IMR-90 (cell line): ENCODE measurements around the gene CLIC3. TPM values are rescaled to one million over a fixed set of nuclear protein-coding genes. Genes with fewer than 3 reads are reported as not detected.

Source experiments
- ATAC-seq: fragments of 200-7000 bp; cut with Tn5 transposase; 2 replicates; pipeline ENCODE4 v1.9.1; 2020; ENCODE audit warnings: low read depth, mild to moderate bottlenecking, moderate library complexity
- BruUV-seq: library from RNA; stranded (reverse); fragments of 400-500 nt; replicated peaks from 2 replicates; lab custom pipeline; 2021; lab: Mats Ljungman, UMichigan
- CTCF ChIA-PET: fragments of 300-600 bp; formaldehyde crosslinking; extraction: SDS; loops from one replicate; lab custom pipeline; 2021; ENCODE audit warnings: antibody characterized with exemption; lab: Yijun Ruan, JAX
- POLR2A ChIA-PET: fragments of 300-600 bp; sonication (Branson Sonifier 250); formaldehyde crosslinking; loops from one replicate; lab custom pipeline; 2022; ENCODE audit warnings: antibody characterized with exemption; ENCODE audit not compliant: unreplicated experiment; lab: Charles Lee
- DNase-seq: peaks from one replicate; pipeline ENCODE4 v3.0.0; 2013
- H2AFZ ChIP-seq: replicated peaks from 2 replicates; pipeline ENCODE3; 2013; ENCODE audit warnings: low read length, mild to moderate bottlenecking; ENCODE audit not compliant: poor library complexity
- H2AK5ac ChIP-seq: 2 replicates; pipeline ENCODE4 v1.6.1; 2013; ENCODE audit warnings: low read depth, low read length, inconsistent platforms
- H2AK9ac ChIP-seq: replicated peaks from 2 replicates; pipeline ENCODE3; 2013; ENCODE audit warnings: mild to moderate bottlenecking, low read depth, low read length, moderate library complexity; ENCODE audit not compliant: poor library complexity
- H2BK120ac ChIP-seq: 2 replicates; pipeline ENCODE4 v1.6.1; 2013; ENCODE audit warnings: low read depth, low read length, inconsistent platforms
- H2BK15ac ChIP-seq: 3 replicates; pipeline ENCODE4 v1.6.1; 2013; ENCODE audit warnings: low read depth, low read length, inconsistent platforms
- H2BK20ac ChIP-seq: 2 replicates; pipeline ENCODE4 v1.6.1; 2013; ENCODE audit warnings: low read depth, mild to moderate bottlenecking, inconsistent platforms, low read length, moderate library complexity
- H2BK5ac ChIP-seq: 2 replicates; pipeline ENCODE4 v1.6.1; 2013; ENCODE audit warnings: mild to moderate bottlenecking, low read depth, low read length, inconsistent platforms; ENCODE audit not compliant: poor library complexity, severe bottlenecking
- H3K14ac ChIP-seq: replicated peaks from 2 replicates; pipeline ENCODE4 v1.6.1; 2013; ENCODE audit warnings: low read depth, low read length, inconsistent platforms
- H3K18ac ChIP-seq: 2 replicates; pipeline ENCODE4 v1.6.1; 2013; ENCODE audit warnings: low read depth, low read length, control low read depth
- H3K23ac ChIP-seq: 2 replicates; pipeline ENCODE4 v1.6.1; 2013; ENCODE audit warnings: low read depth, low read length, inconsistent platforms
- H3K27ac ChIP-seq: 2 replicates; pipeline ENCODE4 v1.5.1; 2013; ENCODE audit warnings: mild to moderate bottlenecking, control low read depth, low read length; ENCODE audit not compliant: insufficient read depth
- H3K27me3 ChIP-seq: 2 replicates; pipeline ENCODE4 v1.6.1; 2013; ENCODE audit warnings: low read length; ENCODE audit not compliant: control insufficient read depth, insufficient read depth
- H3K36me3 ChIP-seq: 2 replicates; pipeline ENCODE4 v1.6.1; 2013; ENCODE audit warnings: low read length, mixed read lengths; ENCODE audit not compliant: control insufficient read depth, insufficient read depth
- H3K4ac ChIP-seq: 2 replicates; pipeline ENCODE4 v1.6.1; 2013; ENCODE audit warnings: low read depth, low read length, inconsistent platforms
- H3K4me1 ChIP-seq: 2 replicates; pipeline ENCODE4 v1.6.1; 2013; ENCODE audit warnings: low read length, mixed read lengths; ENCODE audit not compliant: control insufficient read depth, insufficient read depth
- H3K4me2 ChIP-seq: 2 replicates; pipeline ENCODE4 v1.6.1; 2013; ENCODE audit warnings: low read depth, mild to moderate bottlenecking, control low read depth, low read length, moderate library complexity
- H3K4me3 ChIP-seq: 2 replicates; pipeline ENCODE4 v1.5.1; 2013; ENCODE audit warnings: low read depth, mild to moderate bottlenecking, control low read depth, low read length, moderate library complexity; ENCODE audit not compliant: insufficient read depth
- H3K56ac ChIP-seq: 2 replicates; pipeline ENCODE4 v1.6.1; 2013; ENCODE audit warnings: low read length, inconsistent platforms; ENCODE audit not compliant: insufficient read depth; ENCODE audit errors: extremely low read depth
- H3K79me1 ChIP-seq, 2 experiments: 2 replicates each; pipeline ENCODE4 v1.6.1; 2013; ENCODE audit warnings: low read length in 2 of 2, inconsistent platforms in 1 of 2, low read depth in 1 of 2
- H3K9ac ChIP-seq: 2 replicates; pipeline ENCODE4 v1.6.1; 2013; ENCODE audit warnings: low read depth, low read length, control low read depth
- H3K9me1 ChIP-seq: 2 replicates; pipeline ENCODE4 v1.6.1; 2013; ENCODE audit warnings: low read length, inconsistent platforms; ENCODE audit not compliant: insufficient read depth
- H3K9me3 ChIP-seq: 2 replicates; pipeline ENCODE4 v1.6.1; 2013; ENCODE audit warnings: low read length; ENCODE audit not compliant: control insufficient read depth, insufficient read depth
- H4K20me1 ChIP-seq: 2 replicates; pipeline ENCODE4 v1.6.1; 2013; ENCODE audit warnings: low read length, inconsistent platforms; ENCODE audit not compliant: insufficient read depth
- H4K5ac ChIP-seq: 2 replicates; pipeline ENCODE4 v1.6.1; 2013; ENCODE audit warnings: mild to moderate bottlenecking, low read depth, low read length, control low read depth
- H4K8ac ChIP-seq, 2 experiments: 2 replicates each; pipeline ENCODE4 v1.6.1; 2013; ENCODE audit warnings: low read depth in 2 of 2, low read length in 2 of 2, control low read depth in 1 of 2, inconsistent platforms in 1 of 2
- H4K91ac ChIP-seq: 2 replicates; pipeline ENCODE4 v1.6.1; 2013; ENCODE audit warnings: low read depth, low read length, inconsistent platforms; ENCODE audit not compliant: insufficient read depth
- BHLHE40 ChIP-seq: fragments of 150-350 bp; IDR thresholded peaks from 2 replicates; pipeline ENCODE4 v1.6.1; 2016; ENCODE audit warnings: mild to moderate bottlenecking, low read depth, low read length
- CEBPB ChIP-seq: IDR thresholded peaks from 2 replicates; pipeline ENCODE4 v1.6.1; 2012; ENCODE audit warnings: low read depth, low read length, improper control_type of control experiment
- CHD1 ChIP-seq: IDR thresholded peaks from 2 replicates; pipeline ENCODE4 v1.6.1; 2012; ENCODE audit warnings: low read depth, low read length, improper control_type of control experiment
- FOS ChIP-seq: fragments of 150-350 bp; IDR thresholded peaks from 2 replicates; pipeline ENCODE4 v1.6.1; 2016; ENCODE audit warnings: low read depth, low read length
- MAFK ChIP-seq: IDR thresholded peaks from 2 replicates; pipeline ENCODE4 v1.6.1; 2012; ENCODE audit warnings: low read depth, low read length, improper control_type of control experiment
- MAZ ChIP-seq: IDR thresholded peaks from 2 replicates; pipeline ENCODE4 v1.6.1; 2012; ENCODE audit warnings: low read depth, mild to moderate bottlenecking, low read length, improper control_type of control experiment, moderate library complexity, borderline replicate concordance
- MXI1 ChIP-seq: IDR thresholded peaks from 2 replicates; pipeline ENCODE4 v1.6.1; 2012; ENCODE audit warnings: low read depth, mild to moderate bottlenecking, low read length, moderate library complexity, borderline replicate concordance
- NFE2L2 ChIP-seq: fragments of 150-350 bp; IDR thresholded peaks from 2 replicates; pipeline ENCODE4 v1.6.1; 2016; ENCODE audit warnings: low read depth, mild to moderate bottlenecking, low read length
- RAD21 ChIP-seq: IDR thresholded peaks from 2 replicates; pipeline ENCODE4 v1.6.1; 2012; ENCODE audit warnings: low read length, improper control_type of control experiment
- RFX5 ChIP-seq: IDR thresholded peaks from 2 replicates; pipeline ENCODE4 v1.8.0; 2012; ENCODE audit warnings: low read depth, mild to moderate bottlenecking, low read length, moderate library complexity
- WGBS, 2 experiments: methylation state at CpG; one replicate each; pipeline versions ENCODE4 v1.1.5 to v1.1.7; 2013; ENCODE audit warnings: missing lambda C conversion rate in 2 of 2; ENCODE audit not compliant: insufficient read length in 1 of 2; ENCODE audit errors: extremely low coverage in 2 of 2; 5-methylcytosine and 5-hydroxymethylcytosine counted together
- dilution Hi-C: fragments of 300-500 bp; cut with HindIII; formaldehyde crosslinking; loops from one replicate; pipeline ENCODE4 v1.14.3; 2018; ENCODE audit warnings: low sequenced_read_pairs; ENCODE audit not compliant: unreplicated experiment
- in situ Hi-C: fragments of 300-500 bp; cut with MboI; formaldehyde crosslinking; loops from 3 replicates; pipeline ENCODE4 v1.14.3; 2019; ENCODE audit warnings: low sequenced_read_pairs, inconsistent platforms, mixed read lengths
- intact Hi-C: fragments of 100-400 bp; cut with micrococcal nuclease; formaldehyde crosslinking; loops from 2 replicates; pipeline ENCODE4 v1.10.0; 2022
- polyA plus RNA-seq, 3 experiments: library from polyadenylated mRNA; depleted of rRNA; stranded (reverse); fragments of >200 nt; gene quantifications; 2 replicates each; pipeline ENCODE4 v1.2.3, GENCODE V29; 2012; ENCODE audit warnings: low replicate concordance in 1 of 3
- total RNA-seq: library from RNA; depleted of rRNA; stranded (reverse); fragments of >200 nt; gene quantifications from 2 replicates; pipeline ENCODE4 v1.2.3, GENCODE V29; 2012
- TF ChIP-seq, protein P1 (sequence below): conservative IDR thresholded peaks from 2 replicates; pipeline ENCODE4 v1.5.1; 2012; ENCODE audit warnings: mild to moderate bottlenecking, low read depth, low read length, improper control_type of control experiment
- TF ChIP-seq, protein P2 (sequence below): fragments of 150-350 bp; IDR thresholded peaks from 2 replicates; pipeline ENCODE4 v1.6.1; 2016; ENCODE audit warnings: low read depth, mild to moderate bottlenecking, low read length, moderate library complexity, borderline replicate concordance

CLIC3 gene
- total and polyA plus RNA-seq, 2 of the 4 experiments (the other 2 are of a cell fraction), result 0.18 to 1.7 TPM

DNA sequence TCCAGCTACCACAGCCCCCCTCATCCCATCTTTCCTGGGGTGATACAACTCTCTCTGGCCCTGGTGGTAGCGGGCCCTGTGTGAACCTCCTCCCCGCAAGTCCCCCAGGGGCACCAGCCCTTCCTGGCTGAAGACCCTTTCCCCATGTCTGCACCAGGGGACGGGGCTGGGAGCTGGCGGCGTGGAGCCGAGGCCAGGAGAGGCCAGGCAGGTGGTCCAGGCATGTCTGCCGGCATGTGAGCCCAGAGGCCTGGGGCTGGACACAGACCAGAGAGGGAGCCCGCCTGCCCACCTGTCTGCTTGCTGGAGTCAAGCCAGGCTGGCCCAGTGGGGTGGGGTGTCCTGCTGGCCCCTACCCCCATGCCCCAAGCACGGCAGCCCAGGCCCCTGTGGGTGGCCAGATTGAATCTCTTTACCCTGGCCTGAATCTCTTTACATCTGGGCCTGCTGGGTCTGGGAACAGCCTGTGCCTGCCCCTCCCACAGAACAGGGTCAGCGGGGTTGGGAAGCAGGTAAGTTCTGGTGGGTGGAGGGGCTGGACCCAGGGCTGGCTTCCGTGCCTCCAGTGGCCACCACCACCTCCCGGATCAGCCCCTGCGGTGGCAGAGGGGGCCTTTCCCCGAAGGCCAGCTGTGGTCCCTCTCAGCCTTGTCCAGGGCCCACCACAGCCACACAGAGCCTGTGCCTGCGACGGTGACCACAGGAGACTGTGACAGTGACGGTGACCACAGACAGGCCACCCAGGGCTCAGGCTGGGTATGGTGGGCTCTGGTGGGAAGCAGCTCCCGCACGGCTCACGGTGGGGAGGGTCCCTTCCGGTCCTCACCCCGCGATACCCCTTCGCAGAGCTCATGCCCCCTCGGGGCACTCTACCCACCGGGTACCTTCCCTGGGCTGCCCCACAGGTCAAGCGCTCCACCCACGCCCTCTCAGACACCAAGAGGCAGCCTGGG, 37.2 kb downstream of the CLIC3 start (continued):
- no peak for TF ChIP-seq CHD1
- TF ChIP-seq NFE2L2, result no peak

DNA sequence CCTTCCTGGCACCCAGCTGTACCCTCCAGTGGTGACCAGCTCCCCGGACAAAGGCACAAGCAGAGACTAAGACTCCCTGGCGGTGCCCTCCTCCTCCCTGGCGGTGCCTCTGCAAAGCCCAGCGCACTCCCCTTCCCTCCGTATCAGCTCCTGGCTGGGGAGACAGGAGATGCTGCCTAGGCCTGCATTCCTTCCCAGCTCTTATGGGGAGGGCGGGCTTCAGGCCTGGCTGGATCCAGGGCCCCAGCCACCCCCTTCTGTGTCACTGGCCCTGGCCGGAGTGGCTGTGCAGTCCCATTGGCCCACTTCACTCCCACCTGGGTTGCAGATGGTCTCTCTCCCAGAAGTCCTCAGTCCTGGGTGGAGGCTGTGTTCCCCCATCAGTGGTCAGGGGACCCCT, 37.9 kb downstream of the CLIC3 start:
- peak overlapping the region; percentile 65 for H2AK9ac ChIP-seq
- no peak overlapping the region for H4K5ac ChIP-seq
- H3K9ac ChIP-seq, result no peak overlapping the region
- no peaks in the 10 kb centered on the region for H3K4me1 ChIP-seq
- no TSS peak for BruUV-seq
- no peak overlapping the region for H4K91ac ChIP-seq
- H3K4me3 ChIP-seq, result no peak overlapping the region
- H3K4me2 ChIP-seq, result no peak overlapping the region
- no peak overlapping the region for H2BK5ac ChIP-seq
- H2BK20ac ChIP-seq, result no peak overlapping the region
- H3K23ac ChIP-seq, result no peak overlapping the region
- dilution Hi-C loops (no loop called here), in situ Hi-C loops (no loop called here), intact Hi-C loops (no loop called here)
- H3K9me3 ChIP-seq, result peaks cover 3% of the 10 kb centered on the region
- no peak overlapping the region for H2AK5ac ChIP-seq
- no peak for ATAC-seq
- DNase-seq, result no peak
- TF ChIP-seq RAD21 (no peak), CHD1 (no peak), MAZ (no peak), RFX5 (no peak), FOS (no peak), BHLHE40 (no peak), MXI1 (no peak), CEBPB (no peak), MAFK (no peak)
- TF ChIP-seq, protein P1, sequence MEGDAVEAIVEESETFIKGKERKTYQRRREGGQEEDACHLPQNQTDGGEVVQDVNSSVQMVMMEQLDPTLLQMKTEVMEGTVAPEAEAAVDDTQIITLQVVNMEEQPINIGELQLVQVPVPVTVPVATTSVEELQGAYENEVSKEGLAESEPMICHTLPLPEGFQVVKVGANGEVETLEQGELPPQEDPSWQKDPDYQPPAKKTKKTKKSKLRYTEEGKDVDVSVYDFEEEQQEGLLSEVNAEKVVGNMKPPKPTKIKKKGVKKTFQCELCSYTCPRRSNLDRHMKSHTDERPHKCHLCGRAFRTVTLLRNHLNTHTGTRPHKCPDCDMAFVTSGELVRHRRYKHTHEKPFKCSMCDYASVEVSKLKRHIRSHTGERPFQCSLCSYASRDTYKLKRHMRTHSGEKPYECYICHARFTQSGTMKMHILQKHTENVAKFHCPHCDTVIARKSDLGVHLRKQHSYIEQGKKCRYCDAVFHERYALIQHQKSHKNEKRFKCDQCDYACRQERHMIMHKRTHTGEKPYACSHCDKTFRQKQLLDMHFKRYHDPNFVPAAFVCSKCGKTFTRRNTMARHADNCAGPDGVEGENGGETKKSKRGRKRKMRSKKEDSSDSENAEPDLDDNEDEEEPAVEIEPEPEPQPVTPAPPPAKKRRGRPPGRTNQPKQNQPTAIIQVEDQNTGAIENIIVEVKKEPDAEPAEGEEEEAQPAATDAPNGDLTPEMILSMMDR, result no peak
- TF ChIP-seq, protein P2, sequence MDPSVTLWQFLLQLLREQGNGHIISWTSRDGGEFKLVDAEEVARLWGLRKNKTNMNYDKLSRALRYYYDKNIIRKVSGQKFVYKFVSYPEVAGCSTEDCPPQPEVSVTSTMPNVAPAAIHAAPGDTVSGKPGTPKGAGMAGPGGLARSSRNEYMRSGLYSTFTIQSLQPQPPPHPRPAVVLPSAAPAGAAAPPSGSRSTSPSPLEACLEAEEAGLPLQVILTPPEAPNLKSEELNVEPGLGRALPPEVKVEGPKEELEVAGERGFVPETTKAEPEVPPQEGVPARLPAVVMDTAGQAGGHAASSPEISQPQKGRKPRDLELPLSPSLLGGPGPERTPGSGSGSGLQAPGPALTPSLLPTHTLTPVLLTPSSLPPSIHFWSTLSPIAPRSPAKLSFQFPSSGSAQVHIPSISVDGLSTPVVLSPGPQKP, result no peak
- no peaks in the 10 kb centered on the region for H3K36me3 ChIP-seq
- CTCF ChIA-PET, result no interaction called here
- H3K14ac ChIP-seq, result no peak overlapping the region
- H3K27me3 ChIP-seq, result peaks cover 27% of the 10 kb centered on the region
- H2AFZ ChIP-seq, result no peak overlapping the region
- no peak overlapping the region for H3K18ac ChIP-seq
- H4K20me1 ChIP-seq, result no peaks in the 10 kb centered on the region
- no peak overlapping the region for H3K27ac ChIP-seq
- H2BK120ac ChIP-seq, result no peak overlapping the region
- H3K9me1 ChIP-seq, result peaks cover 2% of the 10 kb centered on the region; the same call in 1 of the 2 replicates
- H3K4ac ChIP-seq, result no peak overlapping the region
- POLR2A ChIA-PET, result no interaction called here
- WGBS, 2 experiments, result 72% methylated on average over 5 of the region's 7 CpGs; no CpG with 5 or more reads in 1 of the 2 experiments
- H2BK15ac ChIP-seq, result no peak overlapping the region
- no peaks in the 10 kb centered on the region for H3K79me1 ChIP-seq
- H4K8ac ChIP-seq, result no peak overlapping the region
- no peak overlapping the region for H3K56ac ChIP-seq
